ENCODE measurements around the gene GNAO1. TPM values are rescaled to one million over a fixed set of nuclear protein-coding genes. Genes with fewer than 3 reads are reported as not detected.

Gene GNAO1
- total RNA-seq, 1 experiment from 2014 or later: not detected

DNA sequence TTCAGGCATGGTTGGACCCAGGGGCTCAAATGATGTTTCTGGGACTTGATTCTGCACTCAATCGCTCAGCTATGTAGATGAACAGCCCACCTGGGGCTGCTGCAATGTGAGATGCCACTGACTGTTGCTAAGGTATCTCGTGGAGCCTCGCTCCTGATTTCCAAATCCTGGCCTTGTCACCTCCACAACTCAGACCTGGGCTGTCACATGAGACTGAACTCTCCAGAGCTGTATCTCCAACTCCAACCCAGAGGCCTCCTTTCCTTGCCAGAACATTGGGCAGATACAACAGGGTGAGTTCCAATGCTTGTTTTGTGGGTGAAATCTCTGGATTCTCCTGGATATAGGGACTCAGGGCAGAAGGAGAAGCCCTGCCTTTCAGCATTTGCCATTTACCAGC lies 79.5 kb downstream of the GNAO1 start:
- no peak overlapping the region for H3K9ac ChIP-seq (ENCODE audit: low read length)
- H3K9me3 ChIP-seq (ENCODE audit: low read length): no peaks in the 10 kb centered on the region
- H3K36me3 ChIP-seq (ENCODE audit: low read depth, low read length): no peaks in the 10 kb centered on the region
- no peaks in the 10 kb centered on the region for H3K79me2 ChIP-seq (ENCODE audit: low read length)
- CTCF ChIA-PET: no interaction called here
- no peak for TF ChIP-seq EZH2 (IDR thresholded peaks at IDR 0.05; ENCODE audit: low read length, unreplicated experiment)
- no peak for TF ChIP-seq EZH2phosphoT487 (IDR thresholded peaks at IDR 0.05; ENCODE audit: borderline replicate concordance, low read length)
- TF ChIP-seq, protein P1, sequence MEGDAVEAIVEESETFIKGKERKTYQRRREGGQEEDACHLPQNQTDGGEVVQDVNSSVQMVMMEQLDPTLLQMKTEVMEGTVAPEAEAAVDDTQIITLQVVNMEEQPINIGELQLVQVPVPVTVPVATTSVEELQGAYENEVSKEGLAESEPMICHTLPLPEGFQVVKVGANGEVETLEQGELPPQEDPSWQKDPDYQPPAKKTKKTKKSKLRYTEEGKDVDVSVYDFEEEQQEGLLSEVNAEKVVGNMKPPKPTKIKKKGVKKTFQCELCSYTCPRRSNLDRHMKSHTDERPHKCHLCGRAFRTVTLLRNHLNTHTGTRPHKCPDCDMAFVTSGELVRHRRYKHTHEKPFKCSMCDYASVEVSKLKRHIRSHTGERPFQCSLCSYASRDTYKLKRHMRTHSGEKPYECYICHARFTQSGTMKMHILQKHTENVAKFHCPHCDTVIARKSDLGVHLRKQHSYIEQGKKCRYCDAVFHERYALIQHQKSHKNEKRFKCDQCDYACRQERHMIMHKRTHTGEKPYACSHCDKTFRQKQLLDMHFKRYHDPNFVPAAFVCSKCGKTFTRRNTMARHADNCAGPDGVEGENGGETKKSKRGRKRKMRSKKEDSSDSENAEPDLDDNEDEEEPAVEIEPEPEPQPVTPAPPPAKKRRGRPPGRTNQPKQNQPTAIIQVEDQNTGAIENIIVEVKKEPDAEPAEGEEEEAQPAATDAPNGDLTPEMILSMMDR (conservative IDR thresholded peaks at IDR 0.05; ENCODE audit: low read depth, low read length): no peak
- POLR2A ChIA-PET (ENCODE audit: unreplicated experiment): no interaction called here
- H4K20me1 ChIP-seq (ENCODE audit: low read length): no peaks in the 10 kb centered on the region
- H3K4me2 ChIP-seq (ENCODE audit: low read length): no peak overlapping the region
- ATAC-seq: no peak
- no TSS peak for BruUV-seq (replicated peaks)
- H3K4me3 ChIP-seq (ENCODE audit: low read length): no peak overlapping the region
- intact Hi-C loops (cut with micrococcal nuclease): no loop called here
- no peaks in the 10 kb centered on the region for H3K4me1 ChIP-seq (ENCODE audit: insufficient read depth, low read length)
- H2AFZ ChIP-seq (ENCODE audit: low read length): no peak overlapping the region
- no peaks in the 10 kb centered on the region for H3K9me2 ChIP-seq (replicated peaks; ENCODE audit: low read length)
- peaks cover 23% of the 10 kb centered on the region; the same call in 1 of the 2 replicates for H3K27me3 ChIP-seq (ENCODE audit: low read length)
- no peak for DNase-seq
- no peaks in the 10 kb centered on the region for H3F3A ChIP-seq (ENCODE audit: low read length, unreplicated experiment)
- H3K27ac ChIP-seq (ENCODE audit: low read length): no peak overlapping the region

DNA sequence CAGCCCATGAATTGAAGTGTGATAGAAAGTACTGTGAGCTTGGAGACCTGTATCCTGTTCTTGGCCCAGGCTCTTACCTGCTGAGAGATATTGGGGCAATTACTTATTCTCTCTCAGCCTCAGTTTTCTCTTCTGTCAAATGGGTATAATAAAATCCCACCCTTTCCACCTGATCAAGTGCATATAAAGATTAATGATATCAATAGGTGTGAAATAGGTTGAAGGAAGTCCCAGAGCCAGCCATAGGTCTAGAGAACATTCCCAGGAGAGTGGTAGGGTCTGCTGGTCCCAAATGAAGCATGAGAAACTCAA lies 81.2 kb downstream of the GNAO1 start:
- no peaks in the 10 kb centered on the region for H3K4me1 ChIP-seq (ENCODE audit: insufficient read depth, low read length)
- H3K79me2 ChIP-seq (ENCODE audit: low read length): no peaks in the 10 kb centered on the region
- H3K36me3 ChIP-seq (ENCODE audit: low read depth, low read length): no peaks in the 10 kb centered on the region
- TF ChIP-seq, protein P1 (conservative IDR thresholded peaks at IDR 0.05; ENCODE audit: low read depth, low read length): no peak
- TF ChIP-seq EZH2phosphoT487 (IDR thresholded peaks at IDR 0.05; ENCODE audit: borderline replicate concordance, low read length) (no peak), EZH2 (IDR thresholded peaks at IDR 0.05; ENCODE audit: low read length, unreplicated experiment) (no peak)
- H4K20me1 ChIP-seq (ENCODE audit: low read length): no peaks in the 10 kb centered on the region
- H3K4me2 ChIP-seq (ENCODE audit: low read length): no peak overlapping the region
- no peak overlapping the region for H3K27ac ChIP-seq (ENCODE audit: low read length)
- H3K9ac ChIP-seq (ENCODE audit: low read length): no peak overlapping the region
- H3K27me3 ChIP-seq (ENCODE audit: low read length): peaks cover 23% of the 10 kb centered on the region; the same call in 1 of the 2 replicates
- no peak overlapping the region for H3K4me3 ChIP-seq (ENCODE audit: low read length)
- H2AFZ ChIP-seq (ENCODE audit: low read length): no peak overlapping the region
- intact Hi-C loops (cut with micrococcal nuclease): no loop called here
- POLR2A ChIA-PET (ENCODE audit: unreplicated experiment): no interaction called here
- ATAC-seq: no peak
- no peak for DNase-seq
- no peaks in the 10 kb centered on the region for H3K9me2 ChIP-seq (replicated peaks; ENCODE audit: low read length)
- BruUV-seq (replicated peaks): no TSS peak
- H3K9me3 ChIP-seq (ENCODE audit: low read length): no peaks in the 10 kb centered on the region
- CTCF ChIA-PET: no interaction called here
- no peaks in the 10 kb centered on the region for H3F3A ChIP-seq (ENCODE audit: low read length, unreplicated experiment)

DNA sequence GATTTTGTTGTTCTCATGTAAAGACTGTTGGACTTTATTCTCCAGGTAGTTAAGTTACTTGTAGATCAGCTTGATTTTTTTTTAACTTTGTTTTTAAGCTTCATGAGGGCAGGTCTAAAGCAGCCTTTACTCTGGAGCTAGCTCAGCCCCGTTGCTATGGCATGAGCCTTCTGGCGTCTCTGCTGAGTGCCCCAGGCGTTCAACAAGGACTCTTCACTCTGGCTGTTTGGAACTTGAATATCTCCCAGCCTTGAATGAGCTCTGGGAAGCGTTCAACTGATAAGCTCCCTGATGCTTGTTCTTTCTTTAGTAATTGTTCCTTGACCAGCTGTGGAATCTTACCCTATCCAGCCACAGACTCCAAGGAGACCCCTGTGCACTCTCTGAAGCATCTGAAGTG lies 82.3 kb downstream of the GNAO1 start:
- H3K4me2 ChIP-seq (ENCODE audit: low read length): no peak overlapping the region
- H3K27me3 ChIP-seq (ENCODE audit: low read length): peaks cover 19% of the 10 kb centered on the region; the same call in 1 of the 2 replicates
- intact Hi-C loops (cut with micrococcal nuclease): no loop called here
- H3K4me3 ChIP-seq (ENCODE audit: low read length): no peak overlapping the region
- no peaks in the 10 kb centered on the region for H3K9me3 ChIP-seq (ENCODE audit: low read length)
- H2AFZ ChIP-seq (ENCODE audit: low read length): no peak overlapping the region
- no TSS peak for BruUV-seq (replicated peaks)
- no peak overlapping the region for H3K9ac ChIP-seq (ENCODE audit: low read length)
- no peaks in the 10 kb centered on the region for H3F3A ChIP-seq (ENCODE audit: low read length, unreplicated experiment)
- no peaks in the 10 kb centered on the region for H3K4me1 ChIP-seq (ENCODE audit: insufficient read depth, low read length)
- CTCF ChIA-PET: no interaction called here
- H3K27ac ChIP-seq (ENCODE audit: low read length): no peak overlapping the region
- no peaks in the 10 kb centered on the region for H3K9me2 ChIP-seq (replicated peaks; ENCODE audit: low read length)
- ATAC-seq (no peak), DNase-seq (no peak)
- H3K36me3 ChIP-seq (ENCODE audit: low read depth, low read length): no peaks in the 10 kb centered on the region
- POLR2A ChIA-PET (ENCODE audit: unreplicated experiment): no interaction called here
- TF ChIP-seq, protein P1 (conservative IDR thresholded peaks at IDR 0.05; ENCODE audit: low read depth, low read length): no peak
- TF ChIP-seq EZH2phosphoT487 (IDR thresholded peaks at IDR 0.05; ENCODE audit: borderline replicate concordance, low read length) (no peak), EZH2 (IDR thresholded peaks at IDR 0.05; ENCODE audit: low read length, unreplicated experiment) (no peak)
- no peaks in the 10 kb centered on the region for H3K79me2 ChIP-seq (ENCODE audit: low read length)
- no peaks in the 10 kb centered on the region for H4K20me1 ChIP-seq (ENCODE audit: low read length)

Measured in PC-3 (cell line).